IPS-18a (cell line): ENCODE measurements around the gene FIGNL1.
A peak's percentile ranks its signal among the peaks of the same experiment; 100 is the strongest.

Experiments
- H3K27ac ChIP-seq: one replicate; pipeline ENCODE4 v1.5.1; 2013; ENCODE audit warnings: low read length
- H3K27me3 ChIP-seq: one replicate; pipeline ENCODE4 v1.6.1; 2013; ENCODE audit warnings: mild to moderate bottlenecking, low read length; ENCODE audit not compliant: control insufficient read depth, insufficient read depth
- H3K36me3 ChIP-seq: one replicate; pipeline ENCODE4 v1.6.1; 2013; ENCODE audit warnings: low read depth, low read length; ENCODE audit not compliant: control insufficient read depth
- H3K4me1 ChIP-seq: one replicate; pipeline ENCODE4 v1.6.1; 2013; ENCODE audit warnings: low read depth, low read length; ENCODE audit not compliant: control insufficient read depth
- H3K4me3 ChIP-seq: one replicate; pipeline ENCODE4 v1.5.1; 2013; ENCODE audit warnings: low read length
- H3K9ac ChIP-seq: one replicate; pipeline ENCODE4 v1.6.1; 2013; ENCODE audit warnings: mild to moderate bottlenecking, low read length, moderate library complexity
- H3K9me3 ChIP-seq: one replicate; pipeline ENCODE4 v1.6.1; 2013; ENCODE audit warnings: low read depth, low read length; ENCODE audit not compliant: control insufficient read depth

FIGNL1 gene

GRCh38 chr7:50450590-50451032 lies 461 bp upstream of the FIGNL1 start:
- Histone ChIP-seq H3K36me3 (peaks cover 7% of the 10 kb centered on the region), H3K4me3 (peak overlapping the region; percentile 52), H3K4me1 (peaks cover 8% of the 10 kb centered on the region), H3K27me3 (peaks cover 6% of the 10 kb centered on the region), H3K9ac (no peak overlapping the region), H3K27ac (no peak overlapping the region), H3K9me3 (no peaks in the 10 kb centered on the region)

- Histone ChIP-seq H3K9ac (peak overlapping the region; percentile 31), H3K9me3 (no peaks in the 10 kb centered on the region), H3K27me3 (peaks cover 6% of the 10 kb centered on the region), H3K4me1 (peaks cover 8% of the 10 kb centered on the region), H3K36me3 (peaks cover 7% of the 10 kb centered on the region), H3K4me3 (peak overlapping the region; percentile 52), H3K27ac (no peak overlapping the region)
These were observed 659 bp downstream of the FIGNL1 start for GRCh38 chr7:50449501-50449880.

GRCh38 chr7:50448823-50449222 lies 1.3 kb downstream of the FIGNL1 start:
- H3K9ac ChIP-seq = no peak overlapping the region
- no peaks in the 10 kb centered on the region for H3K9me3 ChIP-seq
- peaks cover 7% of the 10 kb centered on the region for H3K36me3 ChIP-seq
- no peak overlapping the region for H3K4me3 ChIP-seq
- H3K27ac ChIP-seq = no peak overlapping the region
- H3K27me3 ChIP-seq = peaks cover 6% of the 10 kb centered on the region
- H3K4me1 ChIP-seq = peaks cover 8% of the 10 kb centered on the region

GRCh38 chr7:50446542-50446960 lies 3.6 kb downstream of the FIGNL1 start:
- Histone ChIP-seq H3K4me3 (no peak overlapping the region), H3K27ac (no peak overlapping the region), H3K36me3 (peaks cover 7% of the 10 kb centered on the region), H3K4me1 (peaks cover 8% of the 10 kb centered on the region), H3K9me3 (no peaks in the 10 kb centered on the region), H3K9ac (no peak overlapping the region), H3K27me3 (peaks cover 6% of the 10 kb centered on the region)

GRCh38 chr7:50436133-50436806 lies 13.9 kb downstream of the FIGNL1 start:
- Histone ChIP-seq H3K9me3 (no peaks in the 10 kb centered on the region), H3K27ac (no peak overlapping the region), H3K4me3 (no peak overlapping the region), H3K9ac (no peak overlapping the region), H3K4me1 (no peaks in the 10 kb centered on the region), H3K27me3 (no peaks in the 10 kb centered on the region), H3K36me3 (no peaks in the 10 kb centered on the region)

GRCh38 chr7:50431722-50432305 lies 18.3 kb downstream of the FIGNL1 start:
- H3K27ac ChIP-seq = no peak overlapping the region
- no peaks in the 10 kb centered on the region for H3K4me1 ChIP-seq
- H3K4me3 ChIP-seq = no peak overlapping the region
- H3K9ac ChIP-seq = no peak overlapping the region
- no peaks in the 10 kb centered on the region for H3K9me3 ChIP-seq
- no peaks in the 10 kb centered on the region for H3K27me3 ChIP-seq
- H3K36me3 ChIP-seq = no peaks in the 10 kb centered on the region

GRCh38 chr7:50431316-50431715 lies 18.8 kb downstream of the FIGNL1 start:
- Histone ChIP-seq H3K4me3 (no peak overlapping the region), H3K27me3 (no peaks in the 10 kb centered on the region), H3K9ac (no peak overlapping the region), H3K4me1 (no peaks in the 10 kb centered on the region), H3K9me3 (no peaks in the 10 kb centered on the region), H3K36me3 (no peaks in the 10 kb centered on the region), H3K27ac (no peak overlapping the region)

- H3K36me3 ChIP-seq = no peaks in the 10 kb centered on the region
- no peaks in the 10 kb centered on the region for H3K9me3 ChIP-seq
- H3K27me3 ChIP-seq = no peaks in the 10 kb centered on the region
- no peak overlapping the region for H3K27ac ChIP-seq
- H3K9ac ChIP-seq = no peak overlapping the region
- no peaks in the 10 kb centered on the region for H3K4me1 ChIP-seq
- no peak overlapping the region for H3K4me3 ChIP-seq
These were observed 21.2 kb downstream of the FIGNL1 start for GRCh38 chr7:50428911-50429310.

GRCh38 chr7:50427518-50427917 lies 22.6 kb downstream of the FIGNL1 start:
- Histone ChIP-seq H3K9me3 (no peaks in the 10 kb centered on the region), H3K9ac (no peak overlapping the region), H3K4me3 (no peak overlapping the region), H3K36me3 (no peaks in the 10 kb centered on the region), H3K27ac (no peak overlapping the region), H3K4me1 (no peaks in the 10 kb centered on the region), H3K27me3 (no peaks in the 10 kb centered on the region)

GRCh38 chr7:50426280-50427045 lies 23.7 kb downstream of the FIGNL1 start:
- no peak overlapping the region for H3K9ac ChIP-seq
- no peaks in the 10 kb centered on the region for H3K9me3 ChIP-seq
- no peaks in the 10 kb centered on the region for H3K27me3 ChIP-seq
- H3K4me3 ChIP-seq = no peak overlapping the region
- no peaks in the 10 kb centered on the region for H3K36me3 ChIP-seq
- H3K4me1 ChIP-seq = peaks cover 7% of the 10 kb centered on the region
- no peak overlapping the region for H3K27ac ChIP-seq

- H3K9me3 ChIP-seq = no peaks in the 10 kb centered on the region
- no peak overlapping the region for H3K9ac ChIP-seq
- peaks cover 15% of the 10 kb centered on the region for H3K4me1 ChIP-seq
- H3K27me3 ChIP-seq = no peaks in the 10 kb centered on the region
- no peaks in the 10 kb centered on the region for H3K36me3 ChIP-seq
- no peak overlapping the region for H3K4me3 ChIP-seq
- H3K27ac ChIP-seq = no peak overlapping the region
These were observed 24.8 kb downstream of the FIGNL1 start for GRCh38 chr7:50425318-50425717.
